Stimulated activated CD8-positive, alpha-beta memory T cell treated with anti-CD3 and anti-CD28 coated beads, Interleukin-12 subunit alpha, Interleukin-12 subunit beta, amount 100 ng/mL, for 4 hours (primary cell): ENCODE data around the gene SRSF4.
A peak's percentile ranks its signal among the peaks of the same experiment; 100 is the strongest.
"Not testable (repeated sequence)": the region's sequence is repeated elsewhere in the genome, so short reads cannot be mapped to it uniquely, and the experiment has no call there.

Experiments
- DNase-seq: peaks from one replicate; pipeline ENCODE4 v3.0.0-alpha.2; 2020; ENCODE audit warnings: low read depth

The SRSF4 gene

GRCh38 chr1:29124366-29125236, 57.1 kb downstream of the SRSF4 start:
- peak; percentile 32 for DNase-seq

- no peak for DNase-seq
Measured at GRCh38 chr1:29123887-29124365, 57.8 kb downstream of the SRSF4 start, which contains the start of gene TMEM200B. Gene TMEM200B (minus strand): TSS chr1:29123903. CDS start chr1:29121828, 2,075 bp downstream.

GRCh38 chr1:29123053-29123886, 58.4 kb downstream of the SRSF4 start:
- no peak for DNase-seq

- no peak for DNase-seq
Measured at GRCh38 chr1:29122682-29123052, 59.0 kb downstream of the SRSF4 start.

- DNase-seq: no peak
Measured at GRCh38 chr1:29121936-29122681, 59.6 kb downstream of the SRSF4 start.

- no peak for DNase-seq
Measured at GRCh38 chr1:29121516-29121935, 60.2 kb downstream of the SRSF4 start.

GRCh38 chr1:29120947-29121485, 60.7 kb downstream of the SRSF4 start:
- peak; percentile 26 for DNase-seq

GRCh38 chr1:29120367-29120766, 61.3 kb downstream of the SRSF4 start:
- no peak for DNase-seq

GRCh38 chr1:29119121-29119929, 62.4 kb downstream of the SRSF4 start:
- DNase-seq: no peak

GRCh38 chr1:29117381-29117780, 64.3 kb downstream of the SRSF4 start:
- DNase-seq: no peak

- DNase-seq: no peak
Measured at GRCh38 chr1:29114654-29115053, 67.0 kb downstream of the SRSF4 start.

GRCh38 chr1:29113413-29114117, 68.1 kb downstream of the SRSF4 start:
- DNase-seq: no peak

- DNase-seq: no peak
Measured at GRCh38 chr1:29112705-29113412, 68.8 kb downstream of the SRSF4 start.

- DNase-seq: not testable (repeated sequence)
Measured at GRCh38 chr1:29108041-29108440, 73.7 kb downstream of the SRSF4 start.

- DNase-seq: no peak
Measured at GRCh38 chr1:29105822-29106221, 75.9 kb downstream of the SRSF4 start.

- no peak for DNase-seq
Measured at GRCh38 chr1:29100487-29100886, 81.2 kb downstream of the SRSF4 start.

GRCh38 chr1:29099286-29099685, 82.4 kb downstream of the SRSF4 start:
- no peak for DNase-seq
